Measurements from ENCODE around the gene SPOCK1.

SPOCK1 gene

DNA sequence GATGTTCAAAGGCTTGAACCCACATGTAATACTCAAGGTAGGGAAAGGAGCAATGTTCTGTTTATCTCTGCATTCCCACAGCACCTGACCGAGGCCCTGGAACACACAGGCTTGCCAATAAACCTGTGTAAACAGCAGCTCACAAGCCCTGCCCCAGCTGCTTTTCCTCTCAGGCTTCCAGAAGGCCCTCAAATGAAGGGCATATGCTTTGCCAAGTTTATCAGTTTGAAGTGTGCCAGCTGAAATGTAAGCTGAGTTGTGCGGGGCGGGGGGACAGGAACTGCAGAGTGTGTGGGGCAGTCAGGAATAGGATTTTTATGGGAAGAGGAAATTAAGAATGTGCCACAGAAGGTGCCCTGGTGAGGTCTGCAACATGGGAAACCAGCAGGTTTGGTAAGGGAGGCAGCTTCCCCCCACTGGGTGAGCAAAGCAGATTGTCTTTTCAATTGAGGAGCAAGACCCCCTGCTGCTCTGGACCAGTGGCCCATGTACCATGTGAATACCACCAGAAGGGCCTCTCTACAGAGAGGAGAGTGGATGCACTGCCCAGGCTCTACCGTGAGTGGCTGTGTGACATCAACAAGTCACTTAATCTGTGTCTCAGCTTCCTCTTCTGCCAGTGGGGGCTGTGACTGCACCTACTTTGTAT, 194.8 kb downstream of the SPOCK1 start:
- DNase-seq (ENCODE audit: extremely low read depth, low read depth) = no peak
- TF ChIP-seq, protein P1, sequence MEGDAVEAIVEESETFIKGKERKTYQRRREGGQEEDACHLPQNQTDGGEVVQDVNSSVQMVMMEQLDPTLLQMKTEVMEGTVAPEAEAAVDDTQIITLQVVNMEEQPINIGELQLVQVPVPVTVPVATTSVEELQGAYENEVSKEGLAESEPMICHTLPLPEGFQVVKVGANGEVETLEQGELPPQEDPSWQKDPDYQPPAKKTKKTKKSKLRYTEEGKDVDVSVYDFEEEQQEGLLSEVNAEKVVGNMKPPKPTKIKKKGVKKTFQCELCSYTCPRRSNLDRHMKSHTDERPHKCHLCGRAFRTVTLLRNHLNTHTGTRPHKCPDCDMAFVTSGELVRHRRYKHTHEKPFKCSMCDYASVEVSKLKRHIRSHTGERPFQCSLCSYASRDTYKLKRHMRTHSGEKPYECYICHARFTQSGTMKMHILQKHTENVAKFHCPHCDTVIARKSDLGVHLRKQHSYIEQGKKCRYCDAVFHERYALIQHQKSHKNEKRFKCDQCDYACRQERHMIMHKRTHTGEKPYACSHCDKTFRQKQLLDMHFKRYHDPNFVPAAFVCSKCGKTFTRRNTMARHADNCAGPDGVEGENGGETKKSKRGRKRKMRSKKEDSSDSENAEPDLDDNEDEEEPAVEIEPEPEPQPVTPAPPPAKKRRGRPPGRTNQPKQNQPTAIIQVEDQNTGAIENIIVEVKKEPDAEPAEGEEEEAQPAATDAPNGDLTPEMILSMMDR (IDR thresholded peaks at IDR 0.05; ENCODE audit: low read depth, low read length, missing control alignments) = no peak

DNA sequence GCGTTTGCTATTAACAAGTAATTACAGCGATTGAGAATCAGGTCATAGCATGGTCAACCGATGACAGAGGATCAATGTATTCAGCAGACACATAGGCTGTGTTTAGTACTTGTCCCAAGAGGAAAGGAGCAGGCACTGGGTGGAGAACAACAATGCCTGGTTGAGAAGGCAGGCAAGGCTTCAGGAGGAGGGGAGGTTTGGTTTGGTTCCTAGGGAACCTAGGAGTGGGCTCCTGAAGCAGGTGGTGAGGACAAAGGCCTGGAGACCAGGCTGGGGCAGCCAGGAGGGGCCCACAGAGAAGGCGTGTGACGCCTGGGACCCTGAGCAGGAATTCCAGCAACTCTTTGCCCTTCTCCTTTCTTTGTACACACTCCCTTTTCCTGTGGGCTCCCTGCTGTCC, 195.6 kb downstream of the SPOCK1 start:
- no peak for DNase-seq (ENCODE audit: extremely low read depth, low read depth)
- no peak overlapping the region for H3K4me3 ChIP-seq (replicated peaks; ENCODE audit: low read depth, low read length)
- TF ChIP-seq, protein P1 (IDR thresholded peaks at IDR 0.05; ENCODE audit: low read depth, low read length, missing control alignments) = no peak

More for the DNA sequence above, 194.8 kb downstream of the SPOCK1 start:
- no peak overlapping the region for H3K4me3 ChIP-seq (replicated peaks; ENCODE audit: low read depth, low read length)

DNA sequence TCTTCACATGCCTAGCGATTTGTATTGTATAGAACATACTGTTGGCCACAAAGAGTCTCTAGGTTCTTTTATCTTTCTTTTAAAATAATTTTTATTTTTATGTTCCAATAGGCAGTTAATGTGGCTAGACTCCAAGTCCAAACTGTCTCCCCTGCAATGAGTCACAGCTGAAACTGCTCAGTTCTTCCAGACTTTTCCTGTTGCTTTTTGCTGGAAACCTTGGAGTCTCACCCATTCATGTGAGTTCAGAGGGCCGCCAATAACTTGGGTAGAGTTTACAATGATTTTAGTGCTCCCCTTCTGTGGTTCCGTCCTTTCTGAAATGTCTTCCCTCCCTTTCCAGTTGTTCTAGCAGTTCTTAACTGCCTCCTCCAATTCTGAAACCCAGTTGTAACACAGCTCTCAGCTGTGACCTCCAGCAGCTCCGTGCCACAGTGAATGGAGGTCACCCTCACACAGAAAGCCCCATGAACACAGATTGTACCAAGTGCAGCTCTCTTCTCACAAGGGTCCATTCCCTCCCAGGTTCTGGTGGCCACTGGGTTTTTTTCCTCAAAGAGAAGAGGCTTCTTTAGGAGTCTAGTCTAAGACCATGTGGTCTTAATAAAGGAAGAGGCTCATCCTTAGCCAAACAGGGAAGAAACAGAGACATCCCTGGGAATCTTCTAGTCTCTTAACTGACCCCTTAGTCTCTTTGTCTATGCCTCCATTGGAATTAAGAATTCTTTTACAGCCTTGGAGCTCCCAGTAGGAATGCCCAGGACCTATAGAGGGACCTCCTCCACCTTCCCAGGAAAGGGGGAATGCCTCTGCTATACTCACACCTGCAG, 198.5 kb downstream of the SPOCK1 start:
- no peak overlapping the region for H3K4me3 ChIP-seq (replicated peaks; ENCODE audit: low read depth, low read length)
- DNase-seq (ENCODE audit: extremely low read depth, low read depth) = no peak
- TF ChIP-seq, protein P1 (IDR thresholded peaks at IDR 0.05; ENCODE audit: low read depth, low read length, missing control alignments) = no peak

DNA sequence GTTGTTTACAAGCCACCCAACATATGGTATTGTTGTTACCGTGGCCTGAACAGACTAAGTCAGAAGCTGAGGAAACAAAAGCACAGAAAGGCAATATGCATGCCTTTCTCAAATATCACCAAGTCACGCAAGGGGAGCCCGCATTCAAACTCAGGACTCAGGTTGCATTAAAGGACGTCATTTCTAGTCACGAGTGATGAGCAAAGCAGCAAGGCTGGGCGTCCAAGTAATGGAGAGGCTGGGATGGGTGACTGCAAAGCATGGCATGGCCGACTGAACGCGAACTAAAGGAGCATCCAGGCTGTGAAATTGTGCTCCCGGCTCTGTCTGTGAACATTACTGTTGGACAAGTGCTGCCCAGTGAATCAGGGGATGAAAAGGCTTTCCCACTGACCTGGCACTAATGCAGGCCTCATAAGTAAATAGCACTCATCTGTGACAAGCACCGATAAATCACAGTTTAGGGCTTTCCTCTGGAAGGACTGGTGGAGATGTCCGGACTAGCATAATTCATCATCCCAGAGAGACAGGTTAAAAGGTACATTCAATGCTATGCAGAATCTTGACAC, 202.8 kb downstream of the SPOCK1 start:
- no peak for DNase-seq (ENCODE audit: extremely low read depth, low read depth)
- H3K4me3 ChIP-seq (replicated peaks; ENCODE audit: low read depth, low read length) = no peak overlapping the region
- TF ChIP-seq, protein P1 (IDR thresholded peaks at IDR 0.05; ENCODE audit: low read depth, low read length, missing control alignments) = no peak

DNA sequence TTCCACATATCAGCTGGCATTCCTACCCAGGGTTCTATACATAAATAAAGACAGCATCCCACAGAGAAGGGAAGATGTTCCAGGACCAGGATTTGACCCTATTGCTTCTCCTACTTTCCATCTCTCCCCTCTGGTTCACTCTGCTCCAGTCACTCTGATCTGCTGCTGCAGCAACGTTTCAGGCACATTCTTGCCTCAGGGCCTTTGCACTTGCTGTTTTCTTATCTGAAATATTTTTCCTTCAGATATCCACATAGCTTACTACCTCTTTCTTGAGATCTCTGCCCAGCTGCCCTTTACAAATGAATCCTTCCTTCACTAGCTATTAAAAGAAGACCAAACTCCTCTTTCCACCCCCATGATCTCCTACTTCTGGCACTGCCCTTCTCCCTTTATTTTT, 204.5 kb downstream of the SPOCK1 start:
- DNase-seq (ENCODE audit: extremely low read depth, low read depth) = no peak
- TF ChIP-seq, protein P1 (IDR thresholded peaks at IDR 0.05; ENCODE audit: low read depth, low read length, missing control alignments) = no peak
- H3K4me3 ChIP-seq (replicated peaks; ENCODE audit: low read depth, low read length) = no peak overlapping the region

DNA sequence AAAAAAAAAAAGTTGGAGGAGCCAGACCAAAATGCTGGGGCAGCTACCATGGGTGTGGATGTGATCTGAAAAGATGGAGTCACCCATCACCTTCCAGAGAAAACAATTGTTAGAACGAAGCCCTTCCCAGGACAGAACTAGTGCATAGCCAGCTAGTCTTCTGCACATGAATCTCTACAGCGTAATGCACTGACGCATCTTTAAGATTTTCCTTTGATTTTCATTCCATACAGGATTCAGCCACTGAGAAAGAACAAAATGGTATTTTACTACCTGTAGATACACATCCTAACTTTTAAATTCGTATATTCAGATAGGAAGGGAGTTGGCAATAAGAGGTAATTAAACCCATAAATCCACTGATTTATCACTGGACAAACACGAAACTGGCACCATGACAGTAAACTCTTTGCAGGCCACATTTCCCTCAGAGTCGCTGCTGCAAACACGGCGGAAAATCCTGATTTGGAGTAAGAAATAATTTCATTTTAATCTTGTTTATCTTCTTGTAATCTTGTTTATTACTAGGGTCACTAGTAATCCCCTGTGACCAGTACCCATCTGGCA, 206.6 kb downstream of the SPOCK1 start:
- no peak for DNase-seq (ENCODE audit: extremely low read depth, low read depth)
- TF ChIP-seq, protein P1 (IDR thresholded peaks at IDR 0.05; ENCODE audit: low read depth, low read length, missing control alignments) = no peak
- no peak overlapping the region for H3K4me3 ChIP-seq (replicated peaks; ENCODE audit: low read depth, low read length)
